HepG2 (cell line): ENCODE data around the gene CSNK1D. TPM values are rescaled to one million over a fixed set of nuclear protein-coding genes. Genes with fewer than 3 reads are reported as not detected.
A peak's percentile ranks its signal among the peaks of the same experiment; 100 is the strongest.

ENCODE experiments used
- CBFB ChIP-seq: sonication (generic); formaldehyde crosslinking; IDR thresholded peaks from 2 replicates; pipeline ENCODE4 v1.4.0; 2020; ENCODE audit warnings: missing genetic modification reagents
- DNMT1 ChIP-seq: sonication (generic); formaldehyde crosslinking; IDR thresholded peaks from 2 replicates; pipeline ENCODE4 v1.5.1; 2020; ENCODE audit warnings: mild to moderate bottlenecking, missing genetic modification reagents
- EEA1 ChIP-seq: sonication (generic); formaldehyde crosslinking; IDR thresholded peaks from 2 replicates; pipeline ENCODE4 v1.5.1; 2020; ENCODE audit warnings: mild to moderate bottlenecking, missing genetic modification reagents, borderline replicate concordance
- FOXP4 ChIP-seq: sonication (generic); formaldehyde crosslinking; IDR thresholded peaks from 2 replicates; pipeline ENCODE4 v1.4.0; 2020; ENCODE audit warnings: missing genetic modification reagents
- GATAD1 ChIP-seq: IDR thresholded peaks from 2 replicates; pipeline ENCODE4 v1.6.1; 2016; ENCODE audit warnings: missing genetic modification reagents, missing compliant biosample characterization
- GLI4 ChIP-seq: sonication (generic); formaldehyde crosslinking; IDR thresholded peaks from 2 replicates; pipeline ENCODE4 v1.5.1; 2020; ENCODE audit warnings: missing genetic modification reagents, mild to moderate bottlenecking, moderate library complexity, borderline replicate concordance
- KMT2B ChIP-seq: IDR thresholded peaks from 2 replicates; pipeline ENCODE4 v1.6.1; 2016; ENCODE audit warnings: missing genetic modification reagents, missing compliant biosample characterization
- LBX2 ChIP-seq: sonication (generic); formaldehyde crosslinking; IDR thresholded peaks from 2 replicates; pipeline ENCODE4 v1.5.0; 2020; ENCODE audit warnings: missing genetic modification reagents, mild to moderate bottlenecking, borderline replicate concordance
- MZF1 ChIP-seq: sonication (generic); formaldehyde crosslinking; IDR thresholded peaks from 2 replicates; pipeline ENCODE4 v1.8.1; 2023; ENCODE audit warnings: mild to moderate bottlenecking, missing genetic modification reagents, borderline replicate concordance
- PHF20 ChIP-seq: sonication (generic); formaldehyde crosslinking; IDR thresholded peaks from 2 replicates; pipeline ENCODE4 v1.5.0; 2020; ENCODE audit warnings: mild to moderate bottlenecking, missing genetic modification reagents
- RAD51 ChIP-seq: fragments of 450-650 bp; IDR thresholded peaks from 2 replicates; pipeline ENCODE4 v1.6.1; 2016; ENCODE audit warnings: borderline replicate concordance
- SMAD3 ChIP-seq: sonication (generic); formaldehyde crosslinking; IDR thresholded peaks from 2 replicates; pipeline ENCODE4 v1.4.0; 2020; ENCODE audit warnings: missing genetic modification reagents
- ZFP82 ChIP-seq: sonication (generic); formaldehyde crosslinking; IDR thresholded peaks from 2 replicates; pipeline ENCODE4 v1.5.1; 2020; ENCODE audit warnings: mild to moderate bottlenecking, missing genetic modification reagents, borderline replicate concordance
- ZMAT3 ChIP-seq: sonication (generic); formaldehyde crosslinking; conservative IDR thresholded peaks from 2 replicates; pipeline ENCODE4 v1.7.0; 2021; ENCODE audit warnings: missing genetic modification reagents
- ZNF101 ChIP-seq: sonication (generic); formaldehyde crosslinking; IDR thresholded peaks from 2 replicates; pipeline ENCODE4 v1.4.0; 2020; ENCODE audit warnings: mild to moderate bottlenecking, low read depth, missing genetic modification reagents, borderline replicate concordance
- ZNF496 ChIP-seq: sonication (generic); formaldehyde crosslinking; IDR thresholded peaks from 2 replicates; pipeline ENCODE4 v1.8.1; 2023; ENCODE audit warnings: mild to moderate bottlenecking, moderate library complexity, missing genetic modification reagents; ENCODE audit not compliant: insufficient replicate concordance
- ZNF557 ChIP-seq: sonication (generic); formaldehyde crosslinking; IDR thresholded peaks from 2 replicates; pipeline ENCODE4 v1.4.0; 2020; ENCODE audit warnings: missing genetic modification reagents
- ZSCAN12 ChIP-seq: sonication (generic); formaldehyde crosslinking; IDR thresholded peaks from 2 replicates; pipeline ENCODE4 v1.9.0; 2021; ENCODE audit warnings: mild to moderate bottlenecking, missing genetic modification reagents
- polyA plus RNA-seq, 8 experiments: library from polyadenylated mRNA; depleted of rRNA in 3 of 8; stranded (reverse) in 7 of 8; unstranded in 1 of 8; fragments of >200 nt; fragmentation: Illumina TruSeq in 4 of 8; extraction: Trizol in 4 of 8; gene quantifications; 2 replicates each; pipeline versions ENCODE4 v1.2.1 to v1.2.3, GENCODE V29; 2011 to 2016; ENCODE audit warnings: low read depth in 4 of 8, missing spikeins in 1 of 8, mixed read lengths in 1 of 8; ENCODE audit not compliant: insufficient read depth in 1 of 8
- total RNA-seq, 5 experiments: library from RNA; depleted of rRNA; stranded (reverse); fragments of >200 nt; fragmentation: Illumina TruSeq; extraction: Trizol; gene quantifications; 2 replicates each; pipeline ENCODE4 v1.2.3, GENCODE V29; 2016; ENCODE audit warnings: low read depth in 1 of 5
- TF ChIP-seq, protein P1 (sequence below): sonication (generic); formaldehyde crosslinking; IDR thresholded peaks from 2 replicates; pipeline ENCODE4 v1.8.0; 2022; ENCODE audit warnings: mild to moderate bottlenecking, missing genetic modification reagents, moderate library complexity
- TF ChIP-seq, protein P2 (sequence below): sonication (generic); formaldehyde crosslinking; conservative IDR thresholded peaks from 2 replicates; pipeline ENCODE4 v1.5.0; 2020; ENCODE audit warnings: missing genetic modification reagents
- TF ChIP-seq, protein P3 (sequence below): sonication (generic); formaldehyde crosslinking; IDR thresholded peaks from 2 replicates; pipeline ENCODE4 v1.4.0; 2020; ENCODE audit warnings: missing genetic modification reagents

Gene CSNK1D
- total and polyA plus RNA-seq, 2 of the 13 experiments (the other 11 are each of a cell fraction or from before 2014, with no cell fraction given): 31.5 to 128 TPM

- TF ChIP-seq ZNF101 (CRISPR knock-in tag): no peak; the same call in 1 of the 2 replicates
- TF ChIP-seq PHF20 (CRISPR knock-in tag): 0 out of 2 replicates have a peak, but pooled peaks have one; percentile 72
- TF ChIP-seq, protein P1, sequence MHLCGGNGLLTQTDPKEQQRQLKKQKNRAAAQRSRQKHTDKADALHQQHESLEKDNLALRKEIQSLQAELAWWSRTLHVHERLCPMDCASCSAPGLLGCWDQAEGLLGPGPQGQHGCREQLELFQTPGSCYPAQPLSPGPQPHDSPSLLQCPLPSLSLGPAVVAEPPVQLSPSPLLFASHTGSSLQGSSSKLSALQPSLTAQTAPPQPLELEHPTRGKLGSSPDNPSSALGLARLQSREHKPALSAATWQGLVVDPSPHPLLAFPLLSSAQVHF (CRISPR knock-in tag): 0 out of 2 replicates have a peak, but pooled peaks have one; percentile 80
- no peak for TF ChIP-seq DNMT1 (CRISPR knock-in tag)
- no peak for TF ChIP-seq KMT2B (CRISPR knock-in tag)
- peak; percentile 51; the same call in 1 of the 2 replicates for TF ChIP-seq ZFP82 (CRISPR knock-in tag)
- peak; percentile 67 for TF ChIP-seq GATAD1
- TF ChIP-seq MZF1 (CRISPR knock-in tag): no peak
- peak; percentile 76; the same call in 1 of the 2 replicates for TF ChIP-seq EEA1
- TF ChIP-seq RAD51: no peak
- no peak; the same call in 1 of the 2 replicates for TF ChIP-seq GLI4
- TF ChIP-seq, protein P2, sequence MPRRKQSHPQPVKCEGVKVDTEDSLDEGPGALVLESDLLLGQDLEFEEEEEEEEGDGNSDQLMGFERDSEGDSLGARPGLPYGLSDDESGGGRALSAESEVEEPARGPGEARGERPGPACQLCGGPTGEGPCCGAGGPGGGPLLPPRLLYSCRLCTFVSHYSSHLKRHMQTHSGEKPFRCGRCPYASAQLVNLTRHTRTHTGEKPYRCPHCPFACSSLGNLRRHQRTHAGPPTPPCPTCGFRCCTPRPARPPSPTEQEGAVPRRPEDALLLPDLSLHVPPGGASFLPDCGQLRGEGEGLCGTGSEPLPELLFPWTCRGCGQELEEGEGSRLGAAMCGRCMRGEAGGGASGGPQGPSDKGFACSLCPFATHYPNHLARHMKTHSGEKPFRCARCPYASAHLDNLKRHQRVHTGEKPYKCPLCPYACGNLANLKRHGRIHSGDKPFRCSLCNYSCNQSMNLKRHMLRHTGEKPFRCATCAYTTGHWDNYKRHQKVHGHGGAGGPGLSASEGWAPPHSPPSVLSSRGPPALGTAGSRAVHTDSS (CRISPR knock-in tag): no peak; the same call in 1 of the 2 replicates
- TF ChIP-seq SMAD3 (CRISPR knock-in tag): peak; percentile 65; the same call in 1 of the 2 replicates
- TF ChIP-seq, protein P3, sequence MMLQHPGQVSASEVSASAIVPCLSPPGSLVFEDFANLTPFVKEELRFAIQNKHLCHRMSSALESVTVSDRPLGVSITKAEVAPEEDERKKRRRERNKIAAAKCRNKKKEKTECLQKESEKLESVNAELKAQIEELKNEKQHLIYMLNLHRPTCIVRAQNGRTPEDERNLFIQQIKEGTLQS (CRISPR knock-in tag): no peak; the same call in 1 of the 2 replicates
- peak; percentile 17; the same call in 1 of the 2 replicates for TF ChIP-seq ZMAT3 (CRISPR knock-in tag)
- no peak for TF ChIP-seq ZNF496 (CRISPR knock-in tag)
- no peak for TF ChIP-seq ZSCAN12 (CRISPR knock-in tag)
- TF ChIP-seq ZNF557 (CRISPR knock-in tag): no peak
- TF ChIP-seq FOXP4 (CRISPR knock-in tag): peak; percentile 93
- TF ChIP-seq LBX2: 0 out of 2 replicates have a peak, but pooled peaks have one; percentile 59
- TF ChIP-seq CBFB (CRISPR knock-in tag): peak; percentile 64; the same call in 1 of the 2 replicates
These were observed 41.8 kb downstream of the CSNK1D start (continued) for GRCh38 chr17:82231562-82232321.
